K562 (cell line): ENCODE measurements around the gene EHMT2. TPM values are rescaled to one million over a fixed set of nuclear protein-coding genes. Genes with fewer than 3 reads are reported as not detected.

Source experiments
- AFF1 ChIP-seq, 2 experiments: fragments of 450-650 bp; IDR thresholded peaks; 2 replicates each; pipeline ENCODE4 v1.6.1; 2018; ENCODE audit warnings: mild to moderate bottlenecking in 2 of 2, low read depth in 1 of 2; ENCODE audit not compliant: partially characterized antibody in 2 of 2
- ARID1B ChIP-seq: fragments of 450-650 bp; IDR thresholded peaks from 2 replicates; pipeline ENCODE4 v1.6.1; 2016; ENCODE audit warnings: antibody characterized with exemption, mild to moderate bottlenecking, inconsistent platforms
- ARID3A ChIP-seq: IDR thresholded peaks from 2 replicates; pipeline ENCODE4 v1.6.1; 2012; ENCODE audit warnings: low read depth, low read length, improper control_type of control experiment, borderline replicate concordance
- CXXC5 ChIP-seq: fragments of 250-450 bp; sonication (Bioruptor Pico); IDR thresholded peaks from 2 replicates; pipeline ENCODE4 v1.8.0; 2022; ENCODE audit warnings: inconsistent platforms, mild to moderate bottlenecking, moderate library complexity
- FOXJ3 ChIP-seq: sonication (generic); formaldehyde crosslinking; IDR thresholded peaks from 2 replicates; pipeline ENCODE4 v1.4.0; 2020; ENCODE audit warnings: mild to moderate bottlenecking, missing genetic modification reagents
- FUS ChIP-seq: fragments of 200-400 bp; formaldehyde crosslinking; optimal IDR thresholded peaks from 2 replicates; pipeline ENCODE3; 2017; ENCODE audit warnings: low read depth, low read length
- GATAD2B ChIP-seq: fragments of 450-650 bp; IDR thresholded peaks from 2 replicates; pipeline ENCODE4 v1.6.1; 2017; ENCODE audit warnings: mild to moderate bottlenecking, borderline replicate concordance
- HCFC1 ChIP-seq: IDR thresholded peaks from 2 replicates; pipeline ENCODE4 v1.6.1; 2012; ENCODE audit warnings: low read depth, low read length, improper control_type of control experiment
- KLF1 ChIP-seq: fragments of 450-650 bp; IDR thresholded peaks from 2 replicates; pipeline ENCODE4 v1.6.1; 2016; ENCODE audit warnings: missing genetic modification characterization, missing compliant biosample characterization
- MEIS2 ChIP-seq: fragments of 450-650 bp; IDR thresholded peaks from 2 replicates; pipeline ENCODE4 v1.6.1; 2014; ENCODE audit warnings: mild to moderate bottlenecking; ENCODE audit not compliant: partially characterized antibody
- MLX ChIP-seq, 2 experiments: fragments of 450-650 bp in 1 of 2; sonication (generic) in 1 of 2; formaldehyde crosslinking; conservative IDR thresholded peaks; 2 replicates each; pipeline versions ENCODE4 v1.4.0 to v1.8.1; 2020 to 2022; ENCODE audit warnings: mild to moderate bottlenecking in 1 of 2, missing genetic modification reagents in 1 of 2
- MXI1 ChIP-seq: IDR thresholded peaks from 2 replicates; pipeline ENCODE4 v1.6.1; 2011; ENCODE audit warnings: low read depth, mild to moderate bottlenecking, improper control_type of control experiment, low read length
- PRPF4 ChIP-seq: fragments of 200-400 bp; formaldehyde crosslinking; IDR thresholded peaks from one replicate; pipeline ENCODE4 v1.6.1; 2017; ENCODE audit warnings: low read length, low read depth, mild to moderate bottlenecking; ENCODE audit not compliant: insufficient read depth, poor library complexity, severe bottlenecking
- RBFOX2 ChIP-seq: fragments of 200-400 bp; formaldehyde crosslinking; IDR thresholded peaks from 2 replicates; pipeline ENCODE4 v1.6.1; 2017; ENCODE audit warnings: low read depth, mild to moderate bottlenecking, low read length, moderate library complexity
- SIRT6 ChIP-seq: IDR thresholded peaks from one replicate; pipeline ENCODE4 v1.6.1; 2012; ENCODE audit warnings: low read depth, mild to moderate bottlenecking, control low read depth, inconsistent platforms, low read length, moderate library complexity
- U2AF1 ChIP-seq: fragments of 200-400 bp; formaldehyde crosslinking; optimal IDR thresholded peaks from 2 replicates; pipeline ENCODE3; 2017; ENCODE audit warnings: mild to moderate bottlenecking, low read depth, low read length, moderate library complexity
- VEZF1 ChIP-seq: fragments of 200-800 bp; sonication (Bioruptor generic); IDR thresholded peaks from 2 replicates; pipeline ENCODE4 v1.6.1; 2017; ENCODE audit warnings: missing genetic modification characterization, missing compliant biosample characterization
- ZBTB7A ChIP-seq: IDR thresholded peaks from 2 replicates; pipeline ENCODE4 v1.6.1; 2011; ENCODE audit warnings: low read depth, mild to moderate bottlenecking, low read length, moderate library complexity, borderline replicate concordance; ENCODE audit not compliant: control insufficient read depth
- ZNF165 ChIP-seq: fragments of 250-450 bp; sonication (Bioruptor Pico); IDR thresholded peaks from 2 replicates; pipeline ENCODE4 v1.4.0; 2020; ENCODE audit warnings: borderline replicate concordance
- ZNF347 ChIP-seq: fragments of 450-650 bp; formaldehyde crosslinking; IDR thresholded peaks from 2 replicates; pipeline ENCODE4 v1.4.0; 2020; ENCODE audit warnings: low read depth, mild to moderate bottlenecking, moderate library complexity
- polyA plus RNA-seq, 8 experiments: library from polyadenylated mRNA; depleted of rRNA in 4 of 8; stranded (reverse) in 5 of 8; unstranded in 3 of 8; fragments of >200 nt; fragmentation: Nextera tagmentation in 2 of 8; fragmentation: Illumina TruSeq in 1 of 8; extraction: Ambion mirVana in 2 of 8; extraction: Trizol in 1 of 8; gene quantifications; 2 replicates each; pipeline versions ENCODE4 v1.2.1 to v1.2.3, GENCODE V29; 2011 to 2014; ENCODE audit warnings: inconsistent platforms in 1 of 8, missing spikeins in 1 of 8
- total RNA-seq, 7 experiments: library from RNA; depleted of rRNA in 6 of 7; stranded (reverse); fragments of >200 nt in 6 of 7; fragmentation: Illumina TruSeq in 2 of 7; extraction: Trizol in 2 of 7; gene quantifications; 2 replicates each; pipeline versions ENCODE4 v1.2.1 to v1.2.3, GENCODE V29; 2011 to 2021; ENCODE audit warnings: low replicate concordance in 1 of 7

EHMT2 gene
- total and polyA plus RNA-seq, 9 of the 15 experiments (the other 6 are each of a cell fraction or from before 2014, with no cell fraction given): 2.1 to 63.8 (median 38.5) TPM

GRCh38 chr6:31901953-31902643 lies 4.6 kb upstream of the EHMT2 start, which contains the start of gene ZBTB12 (continued):
- peak; percentile 57 for TF ChIP-seq MEIS2
- TF ChIP-seq ARID1B: no peak
- no peak for TF ChIP-seq ZNF347
- TF ChIP-seq FOXJ3: no peak
- TF ChIP-seq ARID3A: no peak
- no peak for TF ChIP-seq ZNF165 (CRISPR knock-in tag)
- peak; percentile 78 for TF ChIP-seq RBFOX2
- TF ChIP-seq MLX (CRISPR knock-in tag; conservative IDR thresholded peaks at IDR 0.05): no peak
- TF ChIP-seq VEZF1 (CRISPR knock-in tag): peak; percentile 99
- no peak for TF ChIP-seq AFF1 (IDR thresholded peaks at IDR 0.05; ENCODE audit: low read depth in 1 of 2, partially characterized antibody in 2 of 2)
- peak; percentile 49; the same call in 1 of the 2 replicates for TF ChIP-seq KLF1 (tag)
- peak; percentile 19 for TF ChIP-seq U2AF1
- TF ChIP-seq GATAD2B: no peak; the same call in 1 of the 2 replicates
- TF ChIP-seq MXI1: peak; percentile 60; the same call in 1 of the 2 replicates
- TF ChIP-seq ZBTB7A: peak; percentile 73; the same call in 1 of the 2 replicates
- TF ChIP-seq PRPF4: no peak
- no peak for TF ChIP-seq HCFC1
- TF ChIP-seq CXXC5: peak; percentile 94
- TF ChIP-seq FUS: peak; percentile 75
- TF ChIP-seq SIRT6: no peak
